ENCODE results near the gene B3GALT6.

Gene B3GALT6

DNA sequence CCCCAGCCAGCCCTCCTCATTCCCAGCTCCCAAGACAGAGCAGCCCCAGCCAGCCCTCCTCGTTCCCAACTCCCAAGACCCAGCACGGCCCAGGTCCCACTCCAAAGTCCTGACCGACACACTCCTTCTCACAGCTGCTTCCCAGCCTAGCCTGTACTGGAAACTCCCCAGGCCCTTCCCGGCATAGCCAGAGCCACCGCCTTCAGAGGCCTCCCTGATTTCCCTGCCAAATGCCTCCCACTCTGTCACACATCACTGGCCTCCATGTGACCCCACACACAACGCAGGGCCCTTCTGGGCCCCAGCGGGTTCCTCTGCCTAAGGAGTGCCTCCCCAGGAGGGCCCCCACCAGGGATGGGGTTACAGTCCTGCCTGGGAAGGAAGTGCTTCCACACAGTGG, 38.8 kb downstream of the B3GALT6 start:
- DNase-seq: no peak

DNA sequence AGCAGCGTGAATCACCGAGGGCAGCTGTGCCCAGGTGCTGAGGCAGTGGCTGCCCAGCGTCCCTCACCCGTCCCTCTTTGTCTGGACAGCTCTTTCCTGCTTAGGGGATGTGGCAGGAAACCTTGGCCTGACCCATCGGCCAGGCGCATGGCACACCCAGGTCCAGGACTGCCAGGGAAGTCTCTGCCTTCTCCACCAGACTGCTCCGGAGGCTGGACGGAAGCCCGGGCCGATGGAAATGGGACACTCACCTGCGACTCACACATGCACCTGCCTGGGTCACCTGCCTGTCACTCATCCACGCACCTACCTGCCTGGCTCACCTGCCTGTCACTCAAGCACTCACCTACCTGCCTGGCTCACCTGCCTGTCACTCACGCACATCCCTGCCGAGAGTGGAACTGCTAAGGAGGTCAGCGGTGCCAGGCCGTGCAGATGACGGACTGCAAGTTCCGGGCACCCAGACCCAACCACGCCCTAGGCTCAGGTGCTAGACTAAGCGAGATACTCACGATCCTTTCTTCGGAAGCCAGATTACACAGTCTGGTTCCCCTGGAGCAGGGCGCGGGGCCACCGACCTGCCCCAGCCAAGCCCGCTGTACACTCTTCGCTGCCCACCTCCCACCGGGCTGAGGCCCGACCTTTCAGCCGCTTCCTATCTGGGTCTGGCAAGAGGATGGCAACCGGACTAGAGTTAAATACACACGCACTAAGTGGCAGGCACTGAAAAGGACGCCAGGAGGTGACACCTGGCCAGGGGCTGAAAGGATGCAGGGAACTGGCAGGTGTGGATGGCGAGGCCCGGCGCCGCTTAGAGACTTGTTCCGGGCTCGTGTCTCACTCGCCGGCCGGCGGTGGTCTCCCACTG, 40.5 kb downstream of the B3GALT6 start:
- no peak for DNase-seq

- DNase-seq: no peak
These were observed 41.1 kb downstream of the B3GALT6 start for GRCh38 chr1:1273209-1273511.

DNA sequence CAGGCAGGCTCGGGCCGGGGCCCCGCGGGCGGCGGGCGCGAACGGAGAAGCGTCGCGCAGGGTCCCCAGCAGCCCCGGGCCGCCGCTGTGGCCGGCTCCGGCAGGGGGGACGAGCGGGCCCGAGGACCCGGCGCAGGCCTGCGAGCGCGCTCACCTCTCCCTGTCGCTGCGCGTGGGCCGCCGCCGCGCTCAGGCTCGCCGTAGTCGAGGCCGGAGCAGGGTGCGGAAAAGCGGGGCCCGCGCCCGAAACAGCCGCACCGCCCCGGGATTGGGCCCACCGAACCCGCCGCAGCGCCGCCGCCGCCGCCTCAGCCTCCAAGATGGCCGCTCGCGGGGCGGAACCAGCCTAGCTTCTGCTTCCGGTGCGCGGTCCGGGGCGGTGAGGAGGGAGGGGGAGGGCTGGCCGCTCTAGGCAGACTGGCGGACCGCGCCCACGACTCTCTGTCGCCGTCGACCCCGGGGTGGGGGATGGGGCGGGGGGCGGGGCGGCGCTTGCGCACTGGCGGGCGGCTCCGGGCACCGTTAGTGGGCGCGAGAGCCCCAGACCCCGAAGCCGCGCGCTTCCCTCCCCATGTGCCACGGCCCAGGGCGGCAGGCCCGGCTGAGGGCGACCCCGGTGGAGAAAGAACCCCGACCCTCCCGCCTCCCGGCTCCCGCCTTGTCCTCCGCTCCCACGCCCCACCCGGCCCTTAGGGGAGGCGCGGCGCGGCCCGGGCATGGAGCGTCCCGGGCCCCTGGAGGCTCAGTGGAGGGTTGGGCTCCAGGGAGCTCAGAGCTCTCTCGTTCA, 41.7 kb downstream of the B3GALT6 start, which contains the start of gene UBE2J2:
TSS of gene UBE2J2 (minus strand) at position 343 of the 787 bp plus-strand sequence. CDS start 5,862 bp downstream, outside the sequence.
- peak; percentile 93 for DNase-seq

- DNase-seq: no peak
These were observed 42.4 kb downstream of the B3GALT6 start for GRCh38 chr1:1274299-1274930.

DNA sequence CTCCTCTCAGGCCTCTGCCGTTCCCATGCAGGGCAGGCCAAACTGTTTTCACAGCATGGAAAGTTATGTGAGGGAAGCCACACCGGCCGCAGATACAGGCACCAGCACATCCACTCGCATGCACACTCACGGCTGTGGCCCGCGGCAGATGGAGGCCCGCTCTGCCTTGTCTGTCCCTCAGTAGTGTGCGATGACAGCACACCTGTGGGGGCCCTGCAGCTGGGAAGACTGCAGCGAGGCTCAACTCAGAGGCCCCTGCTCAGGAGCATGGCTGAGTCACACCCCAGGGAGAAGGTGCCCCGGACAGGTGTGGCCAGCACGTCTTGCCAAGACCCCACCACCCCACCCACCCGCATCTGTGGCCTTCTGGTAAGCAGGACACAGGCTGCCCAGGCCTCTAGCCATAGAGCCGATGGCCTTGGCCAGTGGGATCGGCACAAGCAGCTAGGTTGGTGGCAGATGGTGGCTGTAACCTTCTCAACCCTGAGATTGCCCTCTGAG, 42.9 kb downstream of the B3GALT6 start:
- DNase-seq: no peak

DNA sequence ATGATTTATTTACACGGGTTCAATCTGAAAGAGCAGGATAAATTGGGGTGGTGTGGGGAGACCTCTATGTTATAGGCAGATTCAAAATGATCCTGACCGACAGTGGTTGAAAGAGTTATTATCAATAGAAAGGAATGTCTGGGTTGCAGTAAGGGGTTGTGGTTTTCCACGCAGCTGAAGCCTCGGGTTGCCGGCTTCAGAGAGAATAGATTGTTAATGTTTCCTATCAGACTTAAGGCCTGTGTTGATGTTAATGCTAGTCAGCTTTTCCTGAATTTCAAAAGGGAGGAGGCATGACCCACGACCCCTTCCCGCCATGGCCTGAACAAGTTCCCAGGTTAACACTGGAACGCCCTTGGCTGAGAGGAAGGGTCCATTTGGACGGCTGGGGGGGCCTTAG, 43.8 kb downstream of the B3GALT6 start:
- no peak for DNase-seq

GRCh38 chr1:1278620-1279019, 46.6 kb downstream of the B3GALT6 start:
- DNase-seq: no peak

DNA sequence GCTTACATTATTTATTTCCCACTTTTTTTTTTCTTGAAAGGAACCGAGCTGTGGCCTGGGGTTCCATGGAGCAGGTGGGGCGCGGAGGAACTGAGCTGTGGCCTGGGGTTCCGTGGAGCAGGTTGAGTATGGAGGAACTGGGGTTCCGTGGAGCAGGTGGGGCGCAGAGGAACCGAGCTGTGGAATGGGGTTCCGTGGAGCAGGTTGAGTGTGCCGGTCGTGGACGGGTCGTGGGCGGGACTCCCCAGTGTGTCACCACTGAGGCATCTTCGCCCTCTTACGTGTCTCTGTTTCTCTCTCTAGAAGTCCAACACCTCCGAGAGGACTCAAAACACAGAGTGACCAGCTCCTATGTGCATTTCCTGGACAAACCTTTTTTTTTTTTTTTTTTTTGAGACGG, 47.0 kb downstream of the B3GALT6 start:
- DNase-seq: no peak

GRCh38 chr1:1280782-1281481, 48.9 kb downstream of the B3GALT6 start:
- no peak for DNase-seq

GRCh38 chr1:1281533-1282321, 49.7 kb downstream of the B3GALT6 start:
- no peak for DNase-seq

DNA sequence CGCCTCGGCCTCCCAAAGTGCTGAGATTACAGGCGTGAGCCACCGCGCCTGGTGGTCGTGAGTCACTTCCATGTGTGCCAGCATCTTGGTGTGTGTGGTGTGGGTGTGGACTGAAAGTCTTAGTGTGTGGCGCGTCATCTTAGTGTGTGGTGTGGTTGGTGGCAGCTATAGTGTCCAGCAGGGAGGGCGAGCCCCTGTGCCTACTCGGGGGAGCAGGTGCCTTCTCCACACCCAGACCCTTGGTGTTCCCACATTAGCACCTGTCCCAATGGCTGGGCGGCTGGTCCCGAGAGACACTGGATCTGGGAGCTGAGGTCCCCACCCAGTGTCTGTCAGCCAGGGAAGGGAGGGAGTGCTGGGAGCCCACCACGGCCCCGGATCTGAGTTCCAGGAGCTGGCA, 51.0 kb downstream of the B3GALT6 start:
- DNase-seq: no peak

DNA sequence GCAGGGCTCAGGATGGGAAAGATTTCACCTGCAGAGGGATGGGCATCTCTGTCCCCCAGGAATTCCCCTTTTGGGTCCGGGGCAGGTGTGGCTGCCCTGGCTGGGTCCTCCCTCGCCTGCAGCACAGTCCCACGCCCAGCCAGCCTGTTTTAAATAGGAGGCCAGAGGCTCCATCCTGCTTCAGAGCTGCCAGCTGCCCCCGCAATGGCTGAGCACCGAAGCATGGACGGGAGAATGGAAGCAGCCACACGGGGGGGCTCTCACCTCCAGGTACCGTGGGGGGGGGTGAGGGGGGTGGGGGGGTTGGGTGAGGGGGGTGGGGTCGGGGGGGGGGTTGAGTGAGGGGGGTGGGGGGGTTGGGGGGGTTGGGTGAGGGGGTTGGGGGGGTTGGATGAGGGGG, 51.8 kb downstream of the B3GALT6 start:
- no peak for DNase-seq
